H1 (cell line): ENCODE measurements around the gene DOCK1. TPM values are rescaled to one million over a fixed set of nuclear protein-coding genes. Genes with fewer than 3 reads are reported as not detected.

Source experiments
- RBBP5 ChIP-seq: IDR thresholded peaks from 2 replicates; pipeline ENCODE4 v1.7.1; 2012; ENCODE audit warnings: low read depth, mild to moderate bottlenecking, inconsistent platforms, low read length, moderate library complexity, borderline replicate concordance
- polyA plus RNA-seq, 7 experiments: library from polyadenylated mRNA; depleted of rRNA in 3 of 7; stranded (reverse) in 5 of 7; unstranded in 2 of 7; fragments of >200 nt in 5 of 7; fragments of 200-250 nt in 2 of 7; gene quantifications; 1 replicate in 5 of 7; 2 replicates in 1 of 7; 4 replicates in 1 of 7; pipeline versions ENCODE4 v1.2.1 to v1.2.3, GENCODE V29; 2011 to 2013; ENCODE audit warnings: missing spikeins in 2 of 7, mixed read lengths in 2 of 7
- total RNA-seq: library from RNA; stranded (reverse); fragmentation: NEBNext Ultra II Directional; extraction: Animal tissue kit (Norgen Biotek cat#: 25700); gene quantifications from 2 replicates; pipeline ENCODE4 v1.2.1, GENCODE V29; 2021
- TF ChIP-seq, protein P1 (sequence below): fragments of 300-600 bp; sonication (generic); IDR thresholded peaks from 2 replicates; pipeline ENCODE4 v1.7.1; 2012; ENCODE audit warnings: low read length, moderate library complexity, mild to moderate bottlenecking, inconsistent platforms; ENCODE audit not compliant: insufficient replicate concordance

Gene DOCK1
- total and polyA plus RNA-seq, 2 of the 8 experiments (the other 6 are each of a cell fraction or from before 2014, with no cell fraction given) = 11.6 to 53.0 TPM

DNA sequence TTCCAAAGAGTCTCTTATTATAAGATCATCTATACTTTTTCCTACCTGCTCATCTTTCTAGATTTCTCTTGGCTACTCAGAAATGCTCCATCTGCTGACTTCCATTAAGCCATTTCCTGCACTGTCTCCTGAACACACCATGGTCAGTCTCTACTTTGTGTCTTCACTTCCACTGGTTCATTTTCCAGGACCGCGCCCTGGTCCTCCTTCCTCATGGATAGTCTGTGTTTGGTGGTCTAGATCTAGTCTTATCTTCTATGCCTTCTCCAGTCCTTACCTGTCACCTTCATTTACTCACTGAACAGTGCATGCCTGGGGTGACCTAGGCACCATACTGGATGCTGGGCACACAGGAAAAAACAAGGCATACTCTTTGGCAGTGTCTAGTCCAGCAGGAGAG is 279.4 kb downstream of the DOCK1 start (continued):
- TF ChIP-seq, protein P1, sequence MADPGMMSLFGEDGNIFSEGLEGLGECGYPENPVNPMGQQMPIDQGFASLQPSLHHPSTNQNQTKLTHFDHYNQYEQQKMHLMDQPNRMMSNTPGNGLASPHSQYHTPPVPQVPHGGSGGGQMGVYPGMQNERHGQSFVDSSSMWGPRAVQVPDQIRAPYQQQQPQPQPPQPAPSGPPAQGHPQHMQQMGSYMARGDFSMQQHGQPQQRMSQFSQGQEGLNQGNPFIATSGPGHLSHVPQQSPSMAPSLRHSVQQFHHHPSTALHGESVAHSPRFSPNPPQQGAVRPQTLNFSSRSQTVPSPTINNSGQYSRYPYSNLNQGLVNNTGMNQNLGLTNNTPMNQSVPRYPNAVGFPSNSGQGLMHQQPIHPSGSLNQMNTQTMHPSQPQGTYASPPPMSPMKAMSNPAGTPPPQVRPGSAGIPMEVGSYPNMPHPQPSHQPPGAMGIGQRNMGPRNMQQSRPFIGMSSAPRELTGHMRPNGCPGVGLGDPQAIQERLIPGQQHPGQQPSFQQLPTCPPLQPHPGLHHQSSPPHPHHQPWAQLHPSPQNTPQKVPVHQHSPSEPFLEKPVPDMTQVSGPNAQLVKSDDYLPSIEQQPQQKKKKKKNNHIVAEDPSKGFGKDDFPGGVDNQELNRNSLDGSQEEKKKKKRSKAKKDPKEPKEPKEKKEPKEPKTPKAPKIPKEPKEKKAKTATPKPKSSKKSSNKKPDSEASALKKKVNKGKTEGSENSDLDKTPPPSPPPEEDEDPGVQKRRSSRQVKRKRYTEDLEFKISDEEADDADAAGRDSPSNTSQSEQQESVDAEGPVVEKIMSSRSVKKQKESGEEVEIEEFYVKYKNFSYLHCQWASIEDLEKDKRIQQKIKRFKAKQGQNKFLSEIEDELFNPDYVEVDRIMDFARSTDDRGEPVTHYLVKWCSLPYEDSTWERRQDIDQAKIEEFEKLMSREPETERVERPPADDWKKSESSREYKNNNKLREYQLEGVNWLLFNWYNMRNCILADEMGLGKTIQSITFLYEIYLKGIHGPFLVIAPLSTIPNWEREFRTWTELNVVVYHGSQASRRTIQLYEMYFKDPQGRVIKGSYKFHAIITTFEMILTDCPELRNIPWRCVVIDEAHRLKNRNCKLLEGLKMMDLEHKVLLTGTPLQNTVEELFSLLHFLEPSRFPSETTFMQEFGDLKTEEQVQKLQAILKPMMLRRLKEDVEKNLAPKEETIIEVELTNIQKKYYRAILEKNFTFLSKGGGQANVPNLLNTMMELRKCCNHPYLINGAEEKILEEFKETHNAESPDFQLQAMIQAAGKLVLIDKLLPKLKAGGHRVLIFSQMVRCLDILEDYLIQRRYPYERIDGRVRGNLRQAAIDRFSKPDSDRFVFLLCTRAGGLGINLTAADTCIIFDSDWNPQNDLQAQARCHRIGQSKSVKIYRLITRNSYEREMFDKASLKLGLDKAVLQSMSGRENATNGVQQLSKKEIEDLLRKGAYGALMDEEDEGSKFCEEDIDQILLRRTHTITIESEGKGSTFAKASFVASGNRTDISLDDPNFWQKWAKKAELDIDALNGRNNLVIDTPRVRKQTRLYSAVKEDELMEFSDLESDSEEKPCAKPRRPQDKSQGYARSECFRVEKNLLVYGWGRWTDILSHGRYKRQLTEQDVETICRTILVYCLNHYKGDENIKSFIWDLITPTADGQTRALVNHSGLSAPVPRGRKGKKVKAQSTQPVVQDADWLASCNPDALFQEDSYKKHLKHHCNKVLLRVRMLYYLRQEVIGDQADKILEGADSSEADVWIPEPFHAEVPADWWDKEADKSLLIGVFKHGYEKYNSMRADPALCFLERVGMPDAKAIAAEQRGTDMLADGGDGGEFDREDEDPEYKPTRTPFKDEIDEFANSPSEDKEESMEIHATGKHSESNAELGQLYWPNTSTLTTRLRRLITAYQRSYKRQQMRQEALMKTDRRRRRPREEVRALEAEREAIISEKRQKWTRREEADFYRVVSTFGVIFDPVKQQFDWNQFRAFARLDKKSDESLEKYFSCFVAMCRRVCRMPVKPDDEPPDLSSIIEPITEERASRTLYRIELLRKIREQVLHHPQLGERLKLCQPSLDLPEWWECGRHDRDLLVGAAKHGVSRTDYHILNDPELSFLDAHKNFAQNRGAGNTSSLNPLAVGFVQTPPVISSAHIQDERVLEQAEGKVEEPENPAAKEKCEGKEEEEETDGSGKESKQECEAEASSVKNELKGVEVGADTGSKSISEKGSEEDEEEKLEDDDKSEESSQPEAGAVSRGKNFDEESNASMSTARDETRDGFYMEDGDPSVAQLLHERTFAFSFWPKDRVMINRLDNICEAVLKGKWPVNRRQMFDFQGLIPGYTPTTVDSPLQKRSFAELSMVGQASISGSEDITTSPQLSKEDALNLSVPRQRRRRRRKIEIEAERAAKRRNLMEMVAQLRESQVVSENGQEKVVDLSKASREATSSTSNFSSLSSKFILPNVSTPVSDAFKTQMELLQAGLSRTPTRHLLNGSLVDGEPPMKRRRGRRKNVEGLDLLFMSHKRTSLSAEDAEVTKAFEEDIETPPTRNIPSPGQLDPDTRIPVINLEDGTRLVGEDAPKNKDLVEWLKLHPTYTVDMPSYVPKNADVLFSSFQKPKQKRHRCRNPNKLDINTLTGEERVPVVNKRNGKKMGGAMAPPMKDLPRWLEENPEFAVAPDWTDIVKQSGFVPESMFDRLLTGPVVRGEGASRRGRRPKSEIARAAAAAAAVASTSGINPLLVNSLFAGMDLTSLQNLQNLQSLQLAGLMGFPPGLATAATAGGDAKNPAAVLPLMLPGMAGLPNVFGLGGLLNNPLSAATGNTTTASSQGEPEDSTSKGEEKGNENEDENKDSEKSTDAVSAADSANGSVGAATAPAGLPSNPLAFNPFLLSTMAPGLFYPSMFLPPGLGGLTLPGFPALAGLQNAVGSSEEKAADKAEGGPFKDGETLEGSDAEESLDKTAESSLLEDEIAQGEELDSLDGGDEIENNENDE = no peak
- no peak for TF ChIP-seq RBBP5
